HL-60/S4 (cell line): ENCODE measurements around the gene ADK.

Source experiments
- in situ Hi-C: fragments of 300-500 bp; cut with MboI; formaldehyde crosslinking; loops from 2 replicates; pipeline ENCODE4 v1.14.3; 2022; ENCODE audit warnings: low sequenced_read_pairs

The ADK gene

GRCh38 chr10:74231375-74231774 lies 80.4 kb downstream of the ADK start:
- in situ Hi-C loops: no loop called here

- in situ Hi-C loops: no loop called here
These were observed 82.3 kb downstream of the ADK start for GRCh38 chr10:74233281-74233680.

GRCh38 chr10:74234569-74234968 lies 83.5 kb downstream of the ADK start:
- in situ Hi-C loops: no loop called here

- in situ Hi-C loops: no loop called here
These were observed 87.0 kb downstream of the ADK start for GRCh38 chr10:74238031-74238431.

- in situ Hi-C loops: no loop called here
These were observed 87.5 kb downstream of the ADK start for GRCh38 chr10:74238516-74238915.

GRCh38 chr10:74243067-74243466 lies 92.0 kb downstream of the ADK start:
- in situ Hi-C loops: loop anchor here (10.0 kb wide), 1 partner anchor 852 kb away; a partner anchor contains a TSS

- in situ Hi-C loops: loop anchor here (10.0 kb wide), 1 partner anchor 851 kb away; a partner anchor contains a TSS
These were observed 93.2 kb downstream of the ADK start for GRCh38 chr10:74244097-74244685.

GRCh38 chr10:74244807-74245206 lies 93.8 kb downstream of the ADK start:
- in situ Hi-C loops: loop anchor here (10.0 kb wide), 1 partner anchor 850 kb away; a partner anchor contains a TSS

GRCh38 chr10:74246495-74246894 lies 95.5 kb downstream of the ADK start:
- in situ Hi-C loops: loop anchor here (10.0 kb wide), 1 partner anchor 848 kb away; a partner anchor contains a TSS

- in situ Hi-C loops: loop anchor here (10.0 to 25.0 kb wide), 2 partner anchors 845 to 987 kb away; partner anchors contain the start of gene COMTD1
These were observed 98.8 kb downstream of the ADK start for GRCh38 chr10:74249865-74250264.

GRCh38 chr10:74255214-74255613 lies 104.2 kb downstream of the ADK start:
- in situ Hi-C loops: loop anchor here (25.0 kb wide), 1 partner anchor 982 kb away; the partner anchor contains the start of gene COMTD1

GRCh38 chr10:74255888-74256357 lies 104.9 kb downstream of the ADK start:
- in situ Hi-C loops: loop anchor here (25.0 kb wide), 1 partner anchor 981 kb away; the partner anchor contains the start of gene COMTD1

GRCh38 chr10:74262856-74263255 lies 111.8 kb downstream of the ADK start:
- in situ Hi-C loops: loop anchor here (10.0 to 25.0 kb wide), 2 partner anchors 762 to 974 kb away; partner anchors contain the start of gene COMTD1

GRCh38 chr10:74263996-74264395 lies 113.0 kb downstream of the ADK start:
- in situ Hi-C loops: loop anchor here (10.0 to 25.0 kb wide), 2 partner anchors 761 to 973 kb away; partner anchors contain the start of gene COMTD1

- in situ Hi-C loops: loop anchor here (25.0 kb wide), 1 partner anchor 965 kb away; the partner anchor contains the start of gene COMTD1
These were observed 121.3 kb downstream of the ADK start for GRCh38 chr10:74272288-74272687.

- in situ Hi-C loops: no loop called here
These were observed 124.8 kb downstream of the ADK start for GRCh38 chr10:74275755-74276290.

GRCh38 chr10:74276416-74276815 lies 125.4 kb downstream of the ADK start:
- in situ Hi-C loops: no loop called here

GRCh38 chr10:74282151-74282847 lies 131.3 kb downstream of the ADK start:
- in situ Hi-C loops: no loop called here

GRCh38 chr10:74282848-74283210 lies 131.8 kb downstream of the ADK start:
- in situ Hi-C loops: no loop called here

- in situ Hi-C loops: no loop called here
These were observed 138.2 kb downstream of the ADK start for GRCh38 chr10:74289188-74289587.

GRCh38 chr10:74289951-74290350 lies 138.9 kb downstream of the ADK start:
- in situ Hi-C loops: no loop called here

GRCh38 chr10:74290708-74291107 lies 139.7 kb downstream of the ADK start:
- in situ Hi-C loops: no loop called here
